ENCODE measurements around the gene RRBP1.

DNA sequence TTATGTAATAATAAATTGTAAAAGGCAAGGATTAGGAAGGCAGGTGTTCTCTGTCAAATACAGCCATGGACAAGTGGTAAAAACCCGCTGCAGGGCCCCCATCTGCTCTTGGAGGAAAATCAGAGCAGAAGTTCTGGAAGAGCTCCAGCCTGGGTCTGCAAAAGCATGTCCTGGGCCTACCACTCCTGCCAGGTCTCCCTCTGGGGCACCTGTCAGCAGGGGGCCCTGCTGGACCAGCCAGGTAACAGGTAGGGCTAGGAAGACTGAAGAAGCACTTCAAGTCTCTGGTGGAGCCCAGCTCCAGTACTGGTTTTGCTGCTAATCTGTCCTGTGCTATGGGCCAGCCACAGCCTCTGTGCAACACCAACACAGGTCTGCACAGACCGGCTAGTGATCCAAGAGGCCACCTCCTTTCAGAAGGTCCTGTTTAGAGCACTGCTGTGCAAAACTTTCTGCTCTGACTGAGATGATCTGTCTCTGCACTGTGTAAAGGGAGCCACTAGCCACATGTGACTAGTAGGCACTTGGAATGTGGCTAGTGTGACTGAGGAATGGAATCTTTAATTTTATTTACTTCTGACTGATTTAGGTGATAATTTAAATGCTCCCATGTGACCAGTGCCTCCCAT is 30.2 kb downstream of the RRBP1 start:
- TF ChIP-seq, protein P1, sequence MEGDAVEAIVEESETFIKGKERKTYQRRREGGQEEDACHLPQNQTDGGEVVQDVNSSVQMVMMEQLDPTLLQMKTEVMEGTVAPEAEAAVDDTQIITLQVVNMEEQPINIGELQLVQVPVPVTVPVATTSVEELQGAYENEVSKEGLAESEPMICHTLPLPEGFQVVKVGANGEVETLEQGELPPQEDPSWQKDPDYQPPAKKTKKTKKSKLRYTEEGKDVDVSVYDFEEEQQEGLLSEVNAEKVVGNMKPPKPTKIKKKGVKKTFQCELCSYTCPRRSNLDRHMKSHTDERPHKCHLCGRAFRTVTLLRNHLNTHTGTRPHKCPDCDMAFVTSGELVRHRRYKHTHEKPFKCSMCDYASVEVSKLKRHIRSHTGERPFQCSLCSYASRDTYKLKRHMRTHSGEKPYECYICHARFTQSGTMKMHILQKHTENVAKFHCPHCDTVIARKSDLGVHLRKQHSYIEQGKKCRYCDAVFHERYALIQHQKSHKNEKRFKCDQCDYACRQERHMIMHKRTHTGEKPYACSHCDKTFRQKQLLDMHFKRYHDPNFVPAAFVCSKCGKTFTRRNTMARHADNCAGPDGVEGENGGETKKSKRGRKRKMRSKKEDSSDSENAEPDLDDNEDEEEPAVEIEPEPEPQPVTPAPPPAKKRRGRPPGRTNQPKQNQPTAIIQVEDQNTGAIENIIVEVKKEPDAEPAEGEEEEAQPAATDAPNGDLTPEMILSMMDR (IDR thresholded peaks at IDR 0.05): no peak
- no peak for TF ChIP-seq POLR2A (IDR thresholded peaks at IDR 0.05)
